ENCODE measurements around the gene TMC5.

TMC5 gene

DNA sequence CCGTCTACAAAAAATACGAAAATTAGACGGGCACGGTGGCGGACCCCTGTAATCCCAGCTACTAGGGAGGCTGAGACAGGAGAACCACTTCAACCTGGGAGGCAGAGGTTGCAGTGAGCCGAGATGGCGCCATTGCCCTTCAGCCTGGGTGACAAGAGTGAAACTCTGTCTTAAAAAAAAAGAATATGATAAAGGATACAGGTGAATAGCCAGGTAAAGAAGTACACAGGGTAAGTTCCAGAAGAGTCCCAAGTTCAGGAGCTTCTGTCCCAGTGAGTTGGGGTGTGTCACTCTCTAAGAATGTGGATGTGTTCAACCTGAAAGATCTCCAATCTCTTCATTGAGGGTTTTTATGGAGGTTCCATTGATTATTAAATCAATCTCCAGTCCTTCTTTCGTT is 6.8 kb downstream of the TMC5 start:
- H3K4me3 ChIP-seq (ENCODE audit: control insufficient read depth, low read depth, low read length), result no peak overlapping the region
- TF ChIP-seq, protein P1, sequence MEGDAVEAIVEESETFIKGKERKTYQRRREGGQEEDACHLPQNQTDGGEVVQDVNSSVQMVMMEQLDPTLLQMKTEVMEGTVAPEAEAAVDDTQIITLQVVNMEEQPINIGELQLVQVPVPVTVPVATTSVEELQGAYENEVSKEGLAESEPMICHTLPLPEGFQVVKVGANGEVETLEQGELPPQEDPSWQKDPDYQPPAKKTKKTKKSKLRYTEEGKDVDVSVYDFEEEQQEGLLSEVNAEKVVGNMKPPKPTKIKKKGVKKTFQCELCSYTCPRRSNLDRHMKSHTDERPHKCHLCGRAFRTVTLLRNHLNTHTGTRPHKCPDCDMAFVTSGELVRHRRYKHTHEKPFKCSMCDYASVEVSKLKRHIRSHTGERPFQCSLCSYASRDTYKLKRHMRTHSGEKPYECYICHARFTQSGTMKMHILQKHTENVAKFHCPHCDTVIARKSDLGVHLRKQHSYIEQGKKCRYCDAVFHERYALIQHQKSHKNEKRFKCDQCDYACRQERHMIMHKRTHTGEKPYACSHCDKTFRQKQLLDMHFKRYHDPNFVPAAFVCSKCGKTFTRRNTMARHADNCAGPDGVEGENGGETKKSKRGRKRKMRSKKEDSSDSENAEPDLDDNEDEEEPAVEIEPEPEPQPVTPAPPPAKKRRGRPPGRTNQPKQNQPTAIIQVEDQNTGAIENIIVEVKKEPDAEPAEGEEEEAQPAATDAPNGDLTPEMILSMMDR (IDR thresholded peaks at IDR 0.05; ENCODE audit: control insufficient read depth, insufficient read depth, low read depth, low read length, missing control alignments), result no peak
- no peak for DNase-seq (ENCODE audit: low read depth)

DNA sequence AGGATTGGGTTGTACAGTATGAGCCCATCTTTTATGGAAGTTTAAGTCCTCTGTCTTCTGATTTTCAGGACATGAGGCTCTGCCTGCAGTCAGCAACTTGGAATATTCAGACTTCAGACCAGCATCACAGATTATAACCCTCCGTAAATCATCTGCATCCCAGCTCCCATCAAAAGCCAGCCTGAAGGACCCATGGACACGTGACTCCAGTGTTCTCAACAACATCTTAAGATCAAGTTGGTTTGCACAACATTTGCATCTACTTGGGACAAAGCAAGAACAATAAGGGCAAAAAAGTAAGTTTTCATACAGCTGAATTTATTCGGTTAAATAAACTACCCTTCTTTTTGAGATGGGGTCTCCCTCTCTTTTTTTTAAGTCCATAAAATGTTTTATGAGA is 12.7 kb downstream of the TMC5 start:
- TF ChIP-seq, protein P1 (IDR thresholded peaks at IDR 0.05; ENCODE audit: control insufficient read depth, insufficient read depth, low read depth, low read length, missing control alignments), result no peak
- no peak for DNase-seq (ENCODE audit: low read depth)
- H3K4me3 ChIP-seq (ENCODE audit: control insufficient read depth, low read depth, low read length), result no peak overlapping the region

DNA sequence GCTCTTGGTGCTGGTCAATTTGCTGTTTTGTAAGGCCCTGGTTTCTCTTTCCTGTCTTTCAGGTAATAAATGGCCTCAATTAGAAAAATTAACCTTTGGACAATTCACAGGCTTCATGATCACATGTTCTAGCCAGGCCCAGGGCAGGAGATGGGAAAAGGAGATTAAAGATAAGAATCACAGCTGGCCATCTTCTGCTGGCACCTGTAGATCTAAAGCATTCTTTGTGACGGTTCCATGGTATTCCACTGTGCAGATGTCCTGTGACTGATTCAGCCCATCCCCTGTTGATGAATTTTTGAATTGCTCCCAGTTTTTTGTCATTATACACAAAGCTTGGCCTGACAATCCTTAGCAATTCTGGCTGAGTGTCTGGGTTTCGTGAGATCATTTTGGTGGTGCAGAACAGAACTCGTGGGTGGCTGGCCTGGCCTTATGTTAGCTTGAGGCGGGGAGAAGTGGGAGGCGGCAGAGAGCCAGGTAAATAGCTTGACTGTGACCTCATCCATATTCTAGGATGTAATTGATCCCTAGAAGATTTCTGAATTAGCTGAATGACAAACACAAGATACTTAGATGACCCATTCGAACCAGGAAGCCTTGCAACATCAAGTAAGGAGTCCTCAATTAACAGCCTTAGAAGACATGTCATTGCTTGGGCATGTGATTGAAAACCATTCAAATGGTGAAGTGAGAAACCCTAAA is 14.1 kb downstream of the TMC5 start:
- TF ChIP-seq, protein P1 (IDR thresholded peaks at IDR 0.05; ENCODE audit: control insufficient read depth, insufficient read depth, low read depth, low read length, missing control alignments), result no peak
- DNase-seq (ENCODE audit: low read depth), result no peak

DNA sequence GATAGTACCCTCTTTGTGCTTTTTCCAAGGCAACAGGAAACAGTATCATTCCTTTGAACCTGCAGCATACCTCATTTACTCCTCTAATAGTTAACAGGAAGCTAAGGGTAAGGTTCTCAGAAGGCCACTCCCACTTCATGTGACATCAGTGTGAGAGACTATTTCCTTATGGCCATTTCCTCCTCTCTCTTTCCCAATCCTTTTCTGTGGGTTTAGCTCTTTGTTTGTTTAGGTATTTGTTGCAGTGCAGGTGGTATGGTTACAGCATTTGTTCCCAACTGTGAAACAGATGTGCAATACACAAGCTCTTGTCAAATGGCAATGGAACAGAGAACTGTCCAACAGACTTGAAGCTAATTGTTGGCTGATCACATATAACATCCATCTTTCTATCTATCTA is 14.7 kb downstream of the TMC5 start:
- TF ChIP-seq, protein P1 (IDR thresholded peaks at IDR 0.05; ENCODE audit: control insufficient read depth, insufficient read depth, low read depth, low read length, missing control alignments), result no peak
- DNase-seq (ENCODE audit: low read depth), result no peak
- H3K4me3 ChIP-seq (ENCODE audit: control insufficient read depth, low read depth, low read length), result no peak overlapping the region

More for the DNA sequence above, 14.1 kb downstream of the TMC5 start:
- H3K4me3 ChIP-seq (ENCODE audit: control insufficient read depth, low read depth, low read length), result no peak overlapping the region

DNA sequence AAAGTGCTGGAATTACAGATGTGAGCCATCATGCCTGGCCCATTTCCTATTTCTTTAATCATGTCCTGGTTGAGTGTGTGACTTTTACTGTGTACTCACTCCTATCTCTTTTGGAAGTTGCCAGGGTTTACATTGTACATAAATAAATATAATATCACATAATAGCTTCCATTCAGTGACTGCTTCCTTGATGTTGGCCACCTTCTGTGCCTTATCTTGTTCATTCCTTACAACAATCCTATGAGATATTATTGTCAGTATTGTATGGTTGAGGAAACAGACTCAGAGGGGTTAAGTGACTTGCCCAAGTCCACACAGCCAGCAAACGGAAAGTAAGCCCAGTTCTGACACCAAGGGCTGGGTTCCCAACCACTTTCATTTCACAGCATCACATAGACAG is 16.9 kb downstream of the TMC5 start:
- TF ChIP-seq, protein P1 (IDR thresholded peaks at IDR 0.05; ENCODE audit: control insufficient read depth, insufficient read depth, low read depth, low read length, missing control alignments), result no peak
- H3K4me3 ChIP-seq (ENCODE audit: control insufficient read depth, low read depth, low read length), result no peak overlapping the region
- DNase-seq (ENCODE audit: low read depth), result no peak

DNA sequence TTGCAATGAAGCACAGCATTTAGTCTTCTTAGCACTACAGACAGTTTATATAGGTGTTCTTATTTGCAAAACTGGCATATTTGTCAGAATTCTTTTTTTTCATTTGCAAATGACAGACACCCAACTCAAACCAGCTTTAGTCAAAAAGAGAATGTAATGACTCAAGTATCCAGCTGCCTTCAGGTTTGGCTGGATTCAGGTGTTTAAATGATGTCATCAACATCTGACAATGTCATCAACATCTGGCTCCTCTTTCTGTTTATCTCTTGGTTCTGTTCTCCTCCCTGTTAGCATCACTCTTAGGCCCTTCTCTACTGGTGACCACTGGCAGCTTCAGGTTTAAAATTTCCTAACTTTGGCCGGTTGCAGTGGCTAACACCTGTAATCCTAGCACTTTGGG is 18.9 kb downstream of the TMC5 start:
- no peak overlapping the region for H3K4me3 ChIP-seq (ENCODE audit: control insufficient read depth, low read depth, low read length)
- TF ChIP-seq, protein P1 (IDR thresholded peaks at IDR 0.05; ENCODE audit: control insufficient read depth, insufficient read depth, low read depth, low read length, missing control alignments), result no peak
- DNase-seq (ENCODE audit: low read depth), result no peak
